NCI-H1417 treated with DMSO at 0.1 percent for 48 hours (cell line): ENCODE measurements around the gene KRT79.

ENCODE experiments used
- DNase-seq: peaks from one replicate; lab custom pipeline; 2025; lab: John Stamatoyannopoulos, UW

KRT79 gene

DNA sequence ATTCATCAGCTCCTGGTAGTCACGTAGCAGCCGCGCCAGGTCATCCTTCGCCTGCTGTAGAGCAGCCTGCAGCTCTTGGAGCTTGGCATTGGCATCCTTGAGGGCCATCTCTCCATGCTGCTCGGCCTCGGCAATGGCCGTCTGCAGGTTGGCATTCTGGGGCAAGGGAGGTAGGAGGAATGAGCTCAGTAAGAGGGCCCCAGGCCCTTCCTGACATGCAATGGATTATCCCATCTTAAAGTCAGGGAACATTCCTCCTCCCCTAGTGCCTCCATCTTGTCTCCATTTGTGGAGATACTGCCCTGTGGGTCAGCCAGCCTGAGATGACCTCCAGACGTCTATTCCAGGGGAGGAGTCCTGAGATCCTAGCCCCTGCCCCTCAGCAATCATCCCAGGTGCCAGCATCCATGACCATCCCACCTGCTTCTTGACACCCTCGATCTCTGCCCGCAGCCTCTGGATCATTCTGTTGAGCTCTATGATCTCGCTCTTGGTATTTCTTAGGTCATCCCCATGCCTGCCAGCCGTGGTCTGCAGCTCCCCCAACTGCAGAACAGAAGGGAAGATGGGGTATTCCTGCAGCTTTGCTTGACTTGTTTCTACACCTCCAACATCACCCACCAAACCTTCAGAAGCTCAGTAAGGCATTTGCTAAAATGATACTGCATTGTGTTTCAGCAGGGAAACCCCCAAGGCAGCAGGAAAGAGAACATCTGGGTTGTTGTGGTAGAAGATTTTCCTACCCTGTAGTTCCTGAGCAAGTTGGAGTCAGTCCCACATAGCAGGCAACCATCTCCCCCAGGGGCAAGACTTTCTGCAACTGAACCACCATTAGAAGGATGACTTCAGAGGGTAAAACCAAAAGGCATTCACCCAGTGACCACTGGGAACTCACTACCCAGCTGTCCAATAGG is 42.6 kb downstream of the KRT79 start:
- no peak for DNase-seq

DNA sequence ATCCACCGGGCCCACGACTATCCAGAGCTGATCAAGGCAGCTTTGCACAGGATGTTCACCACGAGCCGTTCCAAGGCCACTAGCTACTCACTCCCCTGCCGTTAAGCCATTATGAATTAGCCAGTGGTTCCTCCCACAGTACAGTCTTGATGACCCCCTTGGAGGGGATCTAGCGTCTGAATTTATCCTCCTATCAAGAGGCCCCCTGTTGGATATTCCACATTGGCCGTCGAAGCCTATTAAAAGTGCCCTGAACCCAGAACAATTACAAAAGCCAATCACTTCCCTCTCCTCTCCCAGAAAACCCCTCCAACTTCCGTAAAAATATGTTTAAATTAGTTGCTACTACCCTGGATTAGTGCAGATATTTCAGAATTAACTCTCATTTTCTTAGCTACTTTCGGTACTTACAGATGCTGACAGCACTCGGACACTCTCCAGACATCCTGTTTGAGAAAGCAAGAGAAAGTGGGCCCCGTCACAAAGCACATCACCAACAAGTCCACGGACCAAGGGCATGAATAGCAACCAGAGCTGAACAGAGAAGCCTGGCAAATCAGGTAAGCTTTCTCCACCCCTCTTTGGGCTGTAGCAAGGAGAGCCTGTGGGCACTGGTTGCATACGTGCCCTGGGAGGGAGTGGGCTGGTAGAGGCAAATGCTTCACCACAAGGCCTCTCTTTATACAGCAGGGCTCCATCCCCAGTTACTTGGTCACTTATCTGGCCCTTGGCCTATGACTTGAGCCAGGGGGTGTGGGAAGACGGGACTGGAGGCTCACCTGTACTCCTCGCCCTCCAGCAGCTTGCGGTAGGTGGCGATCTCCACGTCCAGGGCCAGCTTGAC is 43.5 kb downstream of the KRT79 start:
- DNase-seq = no peak

DNA sequence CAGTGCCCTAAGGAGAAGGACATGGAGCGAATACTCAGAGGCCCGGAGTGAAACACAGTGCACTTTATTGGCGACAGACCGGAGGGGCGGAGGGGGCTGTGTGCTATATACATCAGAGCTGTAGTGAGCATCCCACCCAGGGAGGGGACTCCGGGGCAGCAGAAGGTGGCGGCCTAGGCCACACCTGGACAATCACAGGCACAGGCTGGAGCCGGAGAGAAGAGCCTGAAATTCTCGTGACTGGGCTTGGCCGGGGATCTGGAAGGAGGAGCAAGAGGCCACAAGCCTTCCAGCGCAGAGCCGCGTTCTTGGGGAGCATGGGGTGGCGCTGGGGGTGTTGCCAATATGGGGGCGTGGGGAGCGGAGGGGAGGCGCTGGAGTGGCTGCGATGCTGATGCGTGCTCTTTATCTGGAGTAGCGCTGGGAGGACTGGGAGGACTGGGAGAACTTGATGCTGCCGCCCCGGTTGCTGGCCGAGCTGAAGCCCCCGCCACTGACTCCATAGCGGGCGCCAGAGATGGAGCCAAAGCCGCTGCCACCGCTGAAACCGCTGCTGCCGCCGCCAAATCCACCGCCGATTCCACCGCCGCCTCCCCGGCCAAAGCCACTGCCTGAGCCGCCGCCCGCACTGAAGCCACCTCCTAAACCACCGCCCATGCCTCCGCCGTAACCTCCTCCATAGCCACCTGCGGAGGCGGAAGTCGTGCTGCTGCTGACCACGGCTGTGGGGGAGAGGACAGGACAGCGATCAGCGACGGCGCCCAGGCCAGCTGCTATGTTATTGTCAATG is 44.3 kb downstream of the KRT79 start:
- DNase-seq = no peak

DNA sequence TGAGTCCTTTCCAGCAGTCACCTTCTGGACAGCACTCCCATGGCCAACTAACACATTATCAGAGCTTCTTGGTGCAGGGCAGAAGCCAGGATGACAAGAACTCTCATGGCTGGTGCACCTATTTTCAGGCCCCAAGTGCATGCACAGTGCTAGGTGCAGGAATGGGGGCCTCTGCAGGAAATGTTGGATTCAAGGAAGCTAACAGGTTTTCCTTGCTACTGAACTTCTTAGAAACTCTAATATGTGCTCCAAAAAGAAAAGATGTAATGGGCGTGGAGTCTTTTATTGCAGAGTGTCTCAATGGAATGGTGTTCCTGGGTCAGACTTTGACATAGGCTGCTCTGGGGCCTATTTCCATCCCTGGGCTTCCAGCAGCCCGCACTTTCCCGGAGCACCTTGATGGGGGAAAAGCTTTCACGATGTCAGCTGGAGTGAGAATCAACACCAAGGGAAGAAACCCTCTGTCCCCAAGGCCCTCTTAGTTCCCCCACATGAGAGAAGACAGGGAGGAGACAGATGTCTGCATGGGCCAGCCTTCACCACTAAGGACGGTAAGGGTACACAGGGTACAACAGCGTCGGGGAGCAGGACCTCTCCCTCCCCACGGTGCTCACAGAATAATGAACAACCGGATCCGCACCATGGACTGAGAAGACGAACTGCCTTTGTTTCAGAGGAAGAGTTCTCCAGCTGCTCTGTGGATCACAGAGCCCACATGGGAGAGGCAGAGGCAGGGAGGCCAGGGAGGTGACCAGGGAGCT is 45.1 kb downstream of the KRT79 start:
- no peak for DNase-seq

DNA sequence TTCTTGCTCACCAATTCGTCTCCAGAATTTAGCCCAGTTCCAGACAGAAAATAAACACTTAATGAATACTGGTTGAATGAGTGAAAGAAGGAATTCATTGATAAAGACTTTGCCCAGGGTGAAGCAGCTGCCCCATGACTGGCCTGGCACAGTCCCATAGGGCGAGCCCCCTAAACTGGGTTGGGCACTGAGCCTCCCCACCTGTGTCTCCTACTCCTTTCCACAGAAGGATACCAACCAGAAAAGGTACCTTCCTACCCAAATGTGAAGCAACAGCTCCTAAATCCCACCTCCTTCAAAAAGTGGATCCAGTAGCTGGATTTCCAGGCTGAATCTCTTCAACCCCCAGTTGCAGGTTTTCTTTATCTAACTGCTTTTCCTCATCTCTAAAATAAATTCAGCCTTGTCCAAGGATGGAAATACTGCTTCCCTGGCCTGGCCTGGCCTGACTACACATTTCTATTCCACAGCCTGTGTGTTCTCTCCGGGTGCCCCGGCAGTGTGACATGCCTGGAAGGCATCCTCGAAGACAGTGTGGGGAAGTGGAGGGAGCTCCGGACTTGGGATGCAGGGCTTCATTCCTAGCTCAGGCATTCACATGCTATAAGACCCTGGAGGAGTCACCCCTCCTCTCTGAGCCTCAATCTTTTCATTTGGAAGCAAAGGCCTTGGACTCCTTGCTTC is 45.8 kb downstream of the KRT79 start:
- DNase-seq = no peak

DNA sequence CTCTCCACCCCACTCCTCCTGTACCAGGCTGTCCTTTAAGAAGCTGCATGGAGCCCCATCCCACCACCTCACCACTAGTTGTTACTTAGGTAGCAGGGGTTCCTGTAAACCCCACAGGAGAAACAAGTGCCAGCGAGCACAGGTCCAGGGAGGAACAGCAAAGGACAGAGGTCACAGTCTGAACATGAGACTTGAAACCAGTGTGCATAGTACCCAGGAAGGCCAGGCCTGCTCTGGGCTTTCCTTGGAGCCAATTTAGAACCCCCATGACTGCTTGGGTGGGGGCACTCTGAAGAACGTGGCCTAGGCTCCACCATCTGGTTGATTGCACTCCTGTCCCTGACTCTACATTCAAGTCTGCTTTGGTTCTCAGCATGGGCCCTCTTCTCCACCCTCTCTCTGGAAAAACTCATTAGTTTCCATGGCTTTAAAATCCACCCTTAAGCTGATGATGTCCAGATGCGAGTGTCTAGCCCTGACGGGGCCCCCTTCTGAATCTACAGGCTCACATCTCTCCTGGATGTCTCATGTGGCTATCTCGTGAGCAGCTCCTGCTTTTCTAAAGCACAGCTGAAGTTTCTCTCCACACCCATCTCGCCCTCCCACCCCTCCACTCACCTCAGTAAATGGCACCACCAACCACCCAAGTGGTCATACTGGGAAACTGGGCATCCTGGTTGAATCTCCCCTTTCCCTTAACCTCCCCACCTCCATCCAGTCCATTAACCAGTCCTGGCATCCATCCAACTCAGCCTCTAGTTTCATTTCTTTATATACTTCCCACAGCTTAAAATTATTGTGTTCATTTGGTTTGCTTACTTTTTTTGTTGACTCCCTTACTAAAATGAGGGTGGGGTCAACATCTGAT is 46.6 kb downstream of the KRT79 start:
- DNase-seq = no peak

DNA sequence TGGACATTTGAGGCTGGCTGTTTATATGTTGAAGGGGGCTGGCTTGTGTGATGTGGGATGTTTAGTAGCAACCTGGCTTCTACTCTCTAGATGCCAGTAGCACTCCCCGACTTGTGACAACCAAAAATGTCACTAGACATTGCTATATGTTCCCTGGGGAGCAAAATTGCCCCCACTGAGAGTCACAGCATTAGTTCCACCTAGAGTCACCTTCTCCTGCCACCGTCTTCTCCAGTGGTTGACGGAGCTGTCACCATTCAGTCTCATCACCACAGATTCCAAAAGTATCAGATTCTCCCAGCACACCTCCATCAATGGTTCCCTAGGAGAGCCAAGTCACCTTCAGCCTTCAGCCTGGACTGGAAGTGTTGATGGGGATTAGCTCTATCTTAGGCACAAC is 49.2 kb downstream of the KRT79 start:
- DNase-seq = no peak

DNA sequence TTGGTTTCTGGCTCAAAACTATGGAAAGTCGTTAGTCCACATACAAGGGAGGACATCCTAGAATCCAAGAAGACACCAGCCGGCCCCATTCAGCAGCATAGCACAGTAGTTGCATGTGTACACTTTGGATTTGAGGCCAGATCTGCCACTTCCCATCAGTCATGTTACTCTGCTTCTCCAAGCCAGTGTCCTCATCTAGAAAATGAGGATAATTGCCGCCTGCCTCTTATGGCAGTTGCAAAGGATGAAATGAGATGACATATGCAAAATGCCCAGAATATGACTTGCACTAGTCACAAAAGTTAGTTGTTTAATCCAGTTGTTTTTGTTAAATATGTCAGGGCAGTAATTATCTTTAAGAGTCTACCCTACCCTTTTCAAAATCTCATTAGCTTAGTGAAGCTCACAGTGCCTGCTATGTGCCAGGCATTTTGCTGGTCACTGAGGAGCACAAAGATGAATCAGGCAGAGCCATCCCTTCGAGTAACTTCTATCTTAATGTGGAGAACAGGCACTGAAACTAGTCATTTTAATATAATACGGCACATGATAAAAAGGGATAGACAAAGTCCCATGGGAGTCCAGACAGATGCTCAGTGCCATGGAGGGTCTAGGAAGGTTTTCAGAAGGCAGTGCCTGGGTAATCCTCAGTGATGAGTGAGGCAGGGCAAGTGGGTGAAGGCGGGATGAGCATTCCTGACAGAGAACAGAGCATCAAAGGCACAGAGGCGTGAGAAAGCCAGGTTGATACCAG is 50.4 kb downstream of the KRT79 start:
- no peak for DNase-seq

DNA sequence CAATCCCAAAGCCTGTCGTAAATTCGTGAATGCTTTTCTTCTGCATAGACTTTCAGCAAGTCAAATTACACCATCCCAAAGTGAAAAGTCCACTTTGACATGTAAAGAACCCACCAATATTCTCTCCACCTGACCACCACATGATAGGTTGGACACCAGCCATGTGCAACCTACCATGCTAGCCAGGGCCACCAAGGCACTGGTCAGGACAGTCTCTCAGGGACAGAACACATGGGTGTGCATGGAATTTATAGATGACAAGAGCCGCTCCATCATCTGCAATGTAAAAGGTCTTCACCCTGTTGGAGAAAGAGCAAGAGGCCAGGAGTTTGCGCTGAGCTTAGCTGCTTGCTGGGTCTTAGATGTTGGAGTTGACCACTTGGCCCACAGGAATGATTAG is 51.6 kb downstream of the KRT79 start:
- no peak for DNase-seq

DNA sequence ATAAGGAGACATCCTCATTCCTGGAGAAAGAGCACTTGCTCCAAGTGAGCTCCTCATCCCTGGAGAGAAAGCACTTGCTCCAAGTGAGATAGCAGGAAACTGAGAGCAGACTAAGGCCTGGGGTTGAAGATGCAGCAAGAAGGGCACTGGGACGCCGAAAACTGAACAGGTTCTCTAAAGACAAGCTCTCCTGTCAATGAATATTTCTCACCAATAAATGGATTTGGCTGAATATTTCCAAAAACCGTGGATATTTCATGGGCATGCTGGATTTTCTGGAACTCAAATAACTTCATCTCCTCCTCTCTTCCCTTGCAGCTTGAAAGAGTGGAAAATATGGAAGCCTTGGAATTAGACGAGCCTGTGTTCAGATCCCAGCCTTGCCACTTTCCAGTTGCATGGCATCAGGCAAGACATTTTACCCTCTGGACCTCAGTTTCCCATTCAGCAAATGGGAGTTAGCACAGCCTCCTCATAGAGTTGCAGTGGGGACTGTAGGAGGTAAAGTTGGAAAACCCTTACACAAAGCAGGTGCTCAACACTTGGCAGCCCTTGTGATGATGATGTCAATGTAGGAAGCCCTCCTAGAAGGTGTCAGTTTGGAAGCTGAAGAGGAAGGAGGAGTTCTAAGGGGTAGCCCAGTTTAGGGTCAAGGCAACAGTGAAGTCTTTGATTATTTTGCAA is 52.6 kb downstream of the KRT79 start:
- no peak for DNase-seq

DNA sequence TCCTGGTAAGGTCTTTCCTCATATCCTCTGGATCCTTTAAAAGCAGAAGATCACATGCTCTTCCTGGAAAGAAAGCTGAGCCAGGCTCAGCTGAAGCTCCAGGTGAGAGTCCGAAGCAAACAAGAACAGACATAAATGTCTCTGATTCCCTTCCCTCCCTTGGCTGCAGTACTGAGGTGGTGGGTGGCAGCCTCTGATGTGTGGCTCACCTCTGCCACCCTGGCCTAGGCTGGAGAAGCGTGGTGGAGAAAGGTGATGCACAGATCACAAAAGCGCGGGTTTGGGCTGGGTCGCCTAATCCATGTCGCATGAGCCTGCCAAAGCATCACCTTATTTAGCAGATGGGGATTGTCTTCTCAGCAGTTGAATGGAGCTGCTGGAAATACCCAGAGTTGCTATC is 54.2 kb downstream of the KRT79 start:
- no peak for DNase-seq

DNA sequence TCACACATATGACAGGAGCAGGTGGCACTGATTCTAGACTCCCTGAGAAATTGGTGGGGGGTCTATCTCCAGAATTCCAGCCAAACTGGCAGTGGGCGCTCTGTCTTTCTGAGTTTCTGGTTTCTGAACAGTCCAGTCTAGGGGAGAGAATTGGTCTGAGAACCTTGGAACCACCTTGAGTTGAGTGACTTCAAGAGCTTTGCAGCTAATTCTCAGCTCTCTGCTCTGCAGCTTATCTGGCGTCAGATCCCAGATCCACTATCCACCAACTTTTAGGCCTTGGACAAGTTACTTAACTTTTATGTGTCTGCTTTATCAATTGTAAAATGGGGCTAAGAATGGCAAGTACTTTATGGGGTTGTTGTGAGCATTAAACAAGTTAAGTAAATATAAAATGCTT is 55.3 kb downstream of the KRT79 start:
- DNase-seq = no peak

DNA sequence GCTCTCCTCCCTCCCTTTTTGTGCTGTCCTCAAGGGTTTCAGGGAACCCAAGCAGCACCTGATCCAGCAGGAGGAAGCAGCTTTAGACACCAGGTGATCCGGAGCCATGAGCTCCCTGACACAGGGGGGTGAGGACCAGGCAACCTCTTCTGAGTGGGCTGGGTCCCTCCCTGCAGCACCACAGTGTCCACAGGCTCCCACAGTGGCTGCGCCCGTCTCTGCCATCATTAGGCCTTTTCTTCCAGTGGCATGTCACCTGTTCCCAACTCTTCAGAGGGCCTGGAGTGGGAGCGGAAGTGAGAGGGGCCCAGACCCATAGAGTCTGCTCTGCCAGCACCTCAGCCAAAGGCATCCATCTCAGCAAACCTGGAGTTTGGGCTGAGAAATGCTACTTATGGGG is 56.5 kb downstream of the KRT79 start:
- no peak for DNase-seq

DNA sequence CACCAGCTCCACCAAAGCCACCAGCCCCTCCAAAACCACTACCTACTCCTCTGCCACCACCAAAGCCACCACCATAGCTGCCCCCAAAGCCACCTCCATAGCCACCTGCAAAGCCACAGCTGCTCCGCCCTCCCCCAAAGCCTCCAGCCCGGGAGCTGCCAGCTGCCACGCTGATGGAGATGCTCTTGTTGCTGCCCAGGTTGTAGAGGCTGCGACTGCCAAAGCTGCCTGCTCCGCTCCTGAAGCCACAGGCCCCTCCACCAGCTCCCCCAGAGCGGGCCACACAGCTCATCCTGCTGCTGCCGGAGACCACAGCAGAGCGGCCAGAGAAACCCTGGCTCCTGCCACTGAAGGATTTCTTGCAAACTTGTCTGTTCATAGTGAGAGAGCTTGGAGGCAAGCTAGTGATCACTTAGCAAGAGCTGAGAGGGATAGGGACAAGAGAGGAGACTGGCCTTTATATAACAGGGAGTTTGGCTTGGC is 57.2 kb downstream of the KRT79 start, which contains the start of gene KRT76:
Gene KRT76 (minus strand): TSS at position 433 of the 483 bp plus-strand sequence. CDS start 54 bp downstream, at position 379.
- DNase-seq = no peak

DNA sequence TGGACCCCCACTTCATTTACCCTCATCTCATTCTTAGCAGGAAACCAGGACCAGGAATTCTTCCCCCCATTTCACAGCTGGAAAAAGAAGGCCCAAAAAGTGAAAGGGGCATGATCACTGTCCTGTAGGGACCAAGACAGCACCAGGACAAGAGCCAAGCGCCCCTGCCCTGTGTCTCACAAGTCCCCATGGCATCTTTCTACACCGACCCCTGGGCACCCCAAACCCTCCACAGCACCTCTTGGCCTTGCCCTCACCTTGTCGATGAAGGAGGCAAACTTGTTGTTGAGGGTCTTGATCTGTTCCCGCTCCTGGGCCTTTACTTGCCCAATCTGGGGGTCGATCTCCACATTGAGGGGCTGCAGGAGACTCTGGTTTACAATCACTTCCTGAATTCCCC is 57.7 kb downstream of the KRT79 start:
- DNase-seq = no peak

DNA sequence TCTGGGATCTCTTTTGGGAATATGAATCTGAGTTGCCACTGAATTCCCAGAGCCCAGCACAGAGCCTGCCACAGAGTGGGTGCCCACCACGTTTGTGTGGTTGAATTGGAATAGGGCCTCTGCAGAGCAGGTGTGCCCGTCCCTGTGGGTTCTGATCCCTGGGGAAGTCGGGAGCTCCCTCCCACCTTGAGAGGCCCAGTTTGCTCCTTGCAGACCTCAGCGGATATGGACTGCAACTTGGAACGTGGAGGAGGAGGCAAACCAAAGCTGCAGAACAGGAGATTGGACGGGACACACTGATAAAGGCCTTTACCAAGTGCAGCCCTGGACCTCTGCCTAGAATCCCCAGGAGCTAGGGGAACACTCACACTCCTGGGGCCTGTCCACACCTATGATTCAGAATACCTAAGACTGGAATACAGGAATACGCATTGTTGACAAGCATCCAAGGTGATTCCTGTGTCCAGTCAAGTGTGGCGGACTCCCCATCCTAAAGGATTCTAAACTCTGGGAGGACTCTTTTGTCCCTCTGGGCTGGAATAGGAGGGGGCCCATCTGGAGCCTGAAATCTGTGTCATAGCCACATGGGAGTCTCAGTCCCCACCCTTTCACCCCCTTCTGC is 59.4 kb downstream of the KRT79 start:
- no peak for DNase-seq

DNA sequence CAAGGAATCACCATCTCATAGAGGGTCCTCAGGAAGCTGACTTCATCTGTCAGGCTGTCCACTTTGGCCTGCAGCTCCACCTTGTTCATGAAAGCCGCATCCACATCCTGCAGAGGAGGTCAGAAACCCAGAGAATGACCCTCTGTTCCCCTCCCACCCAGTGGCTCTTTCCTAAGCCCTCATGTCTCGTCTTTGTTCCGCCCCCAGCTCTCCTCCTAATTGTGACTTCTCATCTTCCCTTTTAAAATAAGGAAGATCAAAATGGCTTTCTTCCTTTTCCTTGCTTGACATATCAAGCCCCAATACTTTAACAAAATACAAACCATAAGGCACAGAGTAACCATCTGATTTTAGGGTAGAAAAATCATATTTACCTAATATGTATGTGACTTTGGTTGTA is 61.3 kb downstream of the KRT79 start:
- DNase-seq = no peak

DNA sequence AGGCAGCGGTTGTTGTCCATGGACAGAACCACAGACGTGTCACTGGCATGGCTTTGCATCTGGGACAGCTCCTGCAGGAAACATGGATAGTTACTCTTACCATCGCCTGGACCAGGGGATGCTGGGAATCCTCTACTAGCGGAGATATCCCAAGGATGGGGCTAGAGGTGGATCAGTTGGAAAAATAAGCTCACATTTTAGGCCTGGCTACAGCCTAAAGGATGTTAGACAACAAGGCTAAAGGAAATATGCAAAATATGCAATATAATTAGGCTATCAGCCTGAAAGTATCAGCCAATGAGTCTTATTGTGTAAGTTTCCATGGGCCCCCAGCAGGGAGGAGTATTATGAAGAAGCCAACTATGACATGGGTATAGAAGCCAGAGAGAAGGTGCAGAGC is 61.9 kb downstream of the KRT79 start:
- DNase-seq = no peak
